H9 (cell line): ENCODE results near the gene ZNF75A. TPM values are rescaled to one million over a fixed set of nuclear protein-coding genes. Genes with fewer than 3 reads are reported as not detected.

Experiments
- DNase-seq: peaks from one replicate; pipeline ENCODE4 v3.0.0-alpha.2; 2017
- H2AFZ ChIP-seq: one replicate; pipeline ENCODE4 v1.6.1; 2013; ENCODE audit warnings: mild to moderate bottlenecking, low read length, control low read depth, moderate library complexity
- H2AK5ac ChIP-seq: 2 replicates; pipeline ENCODE4 v1.6.1; 2013; ENCODE audit warnings: low read length, control low read depth, mixed read lengths; ENCODE audit not compliant: insufficient read length
- H2BK120ac ChIP-seq: one replicate; pipeline ENCODE4 v1.6.1; 2013; ENCODE audit warnings: low read depth, mild to moderate bottlenecking, low read length, control low read depth, inconsistent platforms; ENCODE audit not compliant: poor library complexity, severe bottlenecking
- H2BK12ac ChIP-seq: 2 replicates; pipeline ENCODE4 v1.6.1; 2013; ENCODE audit warnings: low read length, control low read depth, mixed read lengths, low read depth; ENCODE audit not compliant: insufficient read length
- H2BK15ac ChIP-seq: 2 replicates; pipeline ENCODE4 v1.6.1; 2013; ENCODE audit warnings: low read depth, low read length, control low read depth
- H2BK20ac ChIP-seq: one replicate; pipeline ENCODE4 v1.6.1; 2013; ENCODE audit warnings: low read depth, mild to moderate bottlenecking, low read length, control low read depth, inconsistent platforms; ENCODE audit not compliant: poor library complexity, severe bottlenecking
- H2BK5ac ChIP-seq: 2 replicates; pipeline ENCODE4 v1.6.1; 2013; ENCODE audit warnings: low read length, control low read depth, mixed read lengths; ENCODE audit not compliant: insufficient read length
- H3K14ac ChIP-seq: 2 replicates; pipeline ENCODE4 v1.6.1; 2013; ENCODE audit warnings: low read length, control low read depth; ENCODE audit not compliant: insufficient read depth
- H3K18ac ChIP-seq: 2 replicates; pipeline ENCODE4 v1.6.1; 2013; ENCODE audit warnings: low read depth, mild to moderate bottlenecking, mixed read lengths, low read length, control low read depth; ENCODE audit not compliant: insufficient read length
- H3K23ac ChIP-seq: 2 replicates; pipeline ENCODE4 v1.6.1; 2013; ENCODE audit warnings: low read length, control low read depth, mixed read lengths, low read depth; ENCODE audit not compliant: insufficient read length
- H3K23me2 ChIP-seq: 2 replicates; pipeline ENCODE4 v1.6.1; 2013; ENCODE audit warnings: low read depth, mild to moderate bottlenecking, mixed read lengths, low read length, control low read depth; ENCODE audit not compliant: insufficient read length, poor library complexity, severe bottlenecking
- H3K27ac ChIP-seq: 2 replicates; pipeline ENCODE4 v1.5.1; 2013; ENCODE audit warnings: low read length, control low read depth, mixed read lengths, low read depth; ENCODE audit not compliant: insufficient read length
- H3K27me3 ChIP-seq: 2 replicates; pipeline ENCODE4 v1.6.1; 2013; ENCODE audit warnings: low read length, control low read depth, inconsistent platforms; ENCODE audit not compliant: insufficient read depth
- H3K4ac ChIP-seq: 2 replicates; pipeline ENCODE4 v1.6.1; 2013; ENCODE audit warnings: low read depth, mild to moderate bottlenecking, control low read depth, inconsistent platforms, low read length, moderate library complexity
- H3K4me1 ChIP-seq: 2 replicates; pipeline ENCODE4 v1.6.1; 2013; ENCODE audit warnings: low read length, control low read depth, inconsistent platforms; ENCODE audit not compliant: insufficient read depth
- H3K4me2 ChIP-seq: 2 replicates; pipeline ENCODE4 v1.6.1; 2013; ENCODE audit warnings: low read length, control low read depth, mixed read lengths; ENCODE audit not compliant: insufficient read length, insufficient read depth
- H3K56ac ChIP-seq: 2 replicates; pipeline ENCODE4 v1.6.1; 2013; ENCODE audit warnings: low read depth, mild to moderate bottlenecking, mixed read lengths, low read length, control low read depth; ENCODE audit not compliant: insufficient read length
- H3K79me1 ChIP-seq: 2 replicates; pipeline ENCODE4 v1.6.1; 2013; ENCODE audit warnings: low read depth, mild to moderate bottlenecking, moderate library complexity, low read length, control low read depth, inconsistent platforms; ENCODE audit not compliant: insufficient read depth, poor library complexity, severe bottlenecking
- H3K79me2 ChIP-seq: 2 replicates; pipeline ENCODE4 v1.6.1; 2013; ENCODE audit warnings: low read length, control low read depth, inconsistent platforms; ENCODE audit not compliant: insufficient read depth
- H3K9ac ChIP-seq: 2 replicates; pipeline ENCODE4 v1.6.1; 2013; ENCODE audit warnings: low read length, control low read depth, mixed read lengths; ENCODE audit not compliant: insufficient read length; ENCODE audit errors: extremely low read depth
- H3K9me3 ChIP-seq: one replicate; pipeline ENCODE4 v1.6.1; 2013; ENCODE audit warnings: low read depth, low read length, inconsistent platforms; ENCODE audit not compliant: control insufficient read depth
- H3T11ph ChIP-seq: one replicate; pipeline ENCODE4 v1.6.1; 2013; ENCODE audit warnings: mild to moderate bottlenecking, low read length, control low read depth, inconsistent platforms
- H4K20me1 ChIP-seq: one replicate; pipeline ENCODE4 v1.6.1; 2013; ENCODE audit not compliant: control insufficient read depth, insufficient read length, insufficient read depth
- H4K5ac ChIP-seq: 2 replicates; pipeline ENCODE4 v1.6.1; 2013; ENCODE audit warnings: low read depth, mild to moderate bottlenecking, mixed read lengths, low read length, control low read depth; ENCODE audit not compliant: insufficient read length
- H4K8ac ChIP-seq: replicated peaks from 2 replicates; pipeline ENCODE4 v1.6.1; 2013; ENCODE audit warnings: low read length, control low read depth, mixed read lengths, low read depth; ENCODE audit not compliant: insufficient read length
- H4K91ac ChIP-seq: 2 replicates; pipeline ENCODE4 v1.6.1; 2013; ENCODE audit warnings: low read depth, mild to moderate bottlenecking, moderate library complexity, mixed read lengths, low read length, control low read depth; ENCODE audit not compliant: insufficient read length
- H3K27ac Mint-ChIP-seq, 3 experiments: 2 replicates in 2 of 3; 3 replicates in 1 of 3; pipeline ENCODE4 v1.8.0; 2020 to 2021; ENCODE audit warnings: mixed read lengths in 3 of 3, mild to moderate bottlenecking in 1 of 3, moderate library complexity in 1 of 3
- H3K27me3 Mint-ChIP-seq: 2 replicates; pipeline ENCODE4 v1.8.0; 2021; ENCODE audit warnings: low read depth, mild to moderate bottlenecking, moderate library complexity, mixed read lengths
- H3K36me3 Mint-ChIP-seq, 3 experiments: 2 replicates in 2 of 3; 3 replicates in 1 of 3; pipeline ENCODE4 v1.8.0; 2020 to 2021; ENCODE audit warnings: low read depth in 3 of 3, mixed read lengths in 3 of 3; ENCODE audit not compliant: insufficient read depth in 1 of 3
- H3K4me1 Mint-ChIP-seq, 2 experiments: 2 replicates each; pipeline ENCODE4 v1.8.0; 2020; ENCODE audit warnings: mixed read lengths in 2 of 2
- H3K4me3 Mint-ChIP-seq, 2 experiments: 2 replicates in 1 of 2; 3 replicates in 1 of 2; pipeline ENCODE4 v1.8.0; 2020 to 2021; ENCODE audit warnings: mild to moderate bottlenecking in 2 of 2, mixed read lengths in 2 of 2, moderate library complexity in 1 of 2
- H3K9me3 Mint-ChIP-seq, 2 experiments: 2 replicates in 1 of 2; 3 replicates in 1 of 2; pipeline ENCODE4 v1.8.0; 2020; ENCODE audit warnings: mild to moderate bottlenecking in 2 of 2, mixed read lengths in 2 of 2, moderate library complexity in 1 of 2
- CTCF ChIP-seq: fragments of 200-600 bp; sonication (generic); conservative IDR thresholded peaks from 3 replicates; pipeline ENCODE4 v1.8.0; 2021; ENCODE audit warnings: antibody characterized with exemption, mild to moderate bottlenecking
- WGBS: extraction: QIAGEN DNeasy Blood & Tissue Kit; methylation state at CpG from one replicate; pipeline ENCODE4 v1.1.7; 2013; ENCODE audit warnings: missing lambda C conversion rate, low lambda C conversion rate, mixed read lengths; ENCODE audit not compliant: insufficient read length; ENCODE audit errors: extremely low coverage; 5-methylcytosine and 5-hydroxymethylcytosine counted together
- long read RNA-seq: library from polyadenylated mRNA; unstranded; transcript quantifications from one replicate; pipeline ENCODE4 v2.0.0, GENCODE V29; 2020
- total RNA-seq: library from RNA; stranded (reverse); gene quantifications from 2 replicates; pipeline ENCODE4 v1.2.1, GENCODE V29; 2021

ZNF75A gene
- 37.9 and 42.4 TPM in 2 replicates for total RNA-seq
- long read RNA-seq, transcript ZNF75A-201 (6 exons, 2,546 nt): major isoform, 5 of 158 reads
- long read RNA-seq, transcript ZNF75A-205 (6 exons, 2,347 nt): major isoform, 5 of 158 reads
- long read RNA-seq, transcript ZNF75A-202 (5 exons, 598 nt): major isoform, 5 of 158 reads
- long read RNA-seq, partial matches to known transcripts: 70 of 158 reads
- long read RNA-seq, other reads (novel, unspliced or antisense): 70 of 158 reads

GRCh38 chr16:3305109-3306068 lies at the start of gene ZNF75A, which contains the start of gene TIGD7:
ZNF75A (plus strand) TSS chr16:3305497; CDS start chr16:3308429, 2,932 bp downstream.
TIGD7 (minus strand) TSS chr16:3305430; CDS start chr16:3300614, 4,816 bp downstream.
- Mint-ChIP-seq H3K9me3 (peaks cover 77 to 86% of the 10 kb centered on the region in 2 experiments), H3K27me3 (peaks cover 15% of the 10 kb centered on the region), H3K4me1 (peaks cover 7% of the 10 kb centered on the region in 2 experiments; a peak in 1 of 4 replicates), H3K27ac (peak within 1 kb of the TSS in 1 of 3 experiments; percentile 87; a peak in 2 of 7 replicates), H3K36me3 (peaks cover 72 to 83% (median 79%) of the 10 kb centered on the region in 3 experiments), H3K4me3 (peak within 1 kb of the TSS; percentile 77 to 81)
- Histone ChIP-seq H2BK20ac (no peak within 1 kb of the TSS), H3K56ac (no peak within 1 kb of the TSS), H3K4ac (no peak within 1 kb of the TSS), H4K20me1 (no peaks in the 10 kb centered on the region), H2BK5ac (no peak within 1 kb of the TSS), H3K23me2 (peaks cover 5% of the 10 kb centered on the region), H3K4me2 (peak within 1 kb of the TSS; percentile 34), H3T11ph (no peak within 1 kb of the TSS), H4K8ac (no peak within 1 kb of the TSS), H4K91ac (no peak within 1 kb of the TSS), H3K79me2 (no peaks in the 10 kb centered on the region), H3K4me1 (0 out of 2 replicates have a peak, but pooled peaks cover 4% of the 10 kb centered on the region), H3K27ac (no peak within 1 kb of the TSS), H2BK120ac (no peak within 1 kb of the TSS), H3K23ac (no peak within 1 kb of the TSS), H3K9ac (peak within 1 kb of the TSS; percentile 62), H2BK12ac (no peak within 1 kb of the TSS), H3K18ac (peak within 1 kb of the TSS; percentile 96), H4K5ac (no peak within 1 kb of the TSS), H3K79me1 (no peaks in the 10 kb centered on the region), H2AK5ac (no peak within 1 kb of the TSS), H3K27me3 (no peaks in the 10 kb centered on the region), H3K9me3 (peaks cover 42% of the 10 kb centered on the region), H2AFZ (no peak within 1 kb of the TSS), H2BK15ac (no peak within 1 kb of the TSS), H3K14ac (peak within 1 kb of the TSS; percentile 97)
- TF ChIP-seq CTCF: 0 out of 3 replicates have a peak, but pooled peaks have one; percentile 10
- no CpG with 5 or more reads among the region's 103 CpGs for WGBS
- peak; percentile 92 for DNase-seq
